ENCODE results near the gene SEMA3C.

SEMA3C gene

DNA sequence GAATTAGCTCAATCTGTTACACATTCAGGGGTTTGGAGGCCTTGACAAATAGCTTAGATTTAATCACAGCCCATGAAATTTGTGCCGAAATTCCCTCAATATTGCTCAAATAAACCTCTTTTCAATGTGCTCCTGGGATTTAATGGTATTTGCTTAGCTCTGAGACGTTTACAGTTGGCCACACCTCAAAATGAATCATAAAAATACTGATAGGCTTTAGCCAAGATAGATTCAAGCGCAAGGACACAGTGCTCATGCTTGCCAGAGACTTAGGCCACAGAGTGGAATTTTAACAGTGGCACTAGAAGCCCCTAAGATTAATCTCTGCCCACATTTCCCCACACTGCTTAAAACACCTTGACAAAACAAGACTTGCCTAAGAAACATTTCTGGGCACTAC, 2.3 kb upstream of the SEMA3C start:
- DNase-seq (ENCODE audit: low spot score): no peak
- H3K36me3 ChIP-seq (replicated peaks in 1 of 2; ENCODE audit: control insufficient read depth in 2 of 2, insufficient read depth in 2 of 2, low read length in 2 of 2): peaks cover 0 to under 1% of the 10 kb centered on the region in 2 donors
- peaks cover 0 to 2% (median 0%) of the 10 kb centered on the region in 3 experiments for H3K27me3 ChIP-seq (ENCODE audit: control insufficient read depth in 3 of 3, insufficient read depth in 3 of 3, low read depth in 1 of 3, low read length in 3 of 3)
- H3K79me1 ChIP-seq (ENCODE audit: low read depth, low read length): no peaks in the 10 kb centered on the region
- no peak overlapping the region for H3K23ac ChIP-seq (ENCODE audit: low read depth, low read length, poor library complexity)
- H3K4me1 ChIP-seq (ENCODE audit: control insufficient read depth in 2 of 2, insufficient read depth in 1 of 2, low read depth in 1 of 2, low read length in 2 of 2): peaks cover 2 to 6% of the 10 kb centered on the region in 2 donors
- H3K4me3 ChIP-seq (ENCODE audit: low read length in 2 of 2): no peak overlapping the region
- no peak overlapping the region for H3K27ac ChIP-seq (replicated peaks; ENCODE audit: low read length)
- no peak overlapping the region for H3K9ac ChIP-seq (ENCODE audit: low read depth, low read length, poor library complexity)
- H3K4me2 ChIP-seq (ENCODE audit: insufficient read depth, low read length, poor library complexity, severe bottlenecking): no peak overlapping the region
- no peaks in the 10 kb centered on the region for H3K9me3 ChIP-seq (replicated peaks in 1 of 2; ENCODE audit: control insufficient read depth in 2 of 2, insufficient read depth in 1 of 2, low read depth in 1 of 2, low read length in 2 of 2)
- H2AFZ ChIP-seq (ENCODE audit: low read length): no peak overlapping the region
- H2BK12ac ChIP-seq (ENCODE audit: low read length): no peak overlapping the region
- H4K8ac ChIP-seq (ENCODE audit: low read depth, low read length): no peak overlapping the region
- no CpG with 5 or more reads among the region's 3 CpGs for WGBS, 2 donors (ENCODE audit: extremely low coverage in 2 of 2, insufficient read length in 2 of 2, insufficient replicate concordance in 1 of 2)
- H3K14ac ChIP-seq (ENCODE audit: low read length): no peak overlapping the region
- no peak overlapping the region for H2BK5ac ChIP-seq (ENCODE audit: low read length)
- no peak overlapping the region for H3K18ac ChIP-seq (ENCODE audit: low read length)
- no peak overlapping the region for H2BK120ac ChIP-seq (ENCODE audit: low read depth, low read length)
- H2BK15ac ChIP-seq (ENCODE audit: low read length): no peak overlapping the region
- no peak overlapping the region for H3K4ac ChIP-seq (ENCODE audit: low read length)
- no peak overlapping the region for H2AK5ac ChIP-seq (ENCODE audit: low read depth, low read length)
- H4K91ac ChIP-seq (ENCODE audit: low read depth, low read length, poor library complexity): no peak overlapping the region

DNA sequence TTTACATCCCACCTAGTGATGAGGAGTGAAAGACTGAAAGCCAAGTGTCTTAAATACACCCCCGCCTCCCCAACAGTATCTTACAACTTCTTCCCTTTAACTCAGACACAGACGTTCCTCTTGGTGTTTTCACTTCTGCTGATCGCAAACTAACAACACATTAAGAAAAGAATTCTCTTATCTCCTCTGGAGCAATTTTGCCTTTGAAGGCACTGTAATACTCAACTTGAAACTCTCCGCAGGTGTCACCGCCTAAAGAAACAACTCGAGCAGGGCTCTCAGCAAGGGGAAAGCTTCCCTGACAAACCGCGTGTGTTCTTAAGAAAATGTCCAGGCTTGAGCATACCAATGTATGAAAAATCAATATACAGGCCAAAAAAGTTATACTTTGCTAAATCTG, 452 bp downstream of the SEMA3C start:
- Histone ChIP-seq H4K91ac (ENCODE audit: low read depth, low read length, poor library complexity) (no peak overlapping the region), H2BK15ac (ENCODE audit: low read length) (no peak overlapping the region), H2BK12ac (ENCODE audit: low read length) (no peak overlapping the region), H3K79me1 (ENCODE audit: low read depth, low read length) (no peaks in the 10 kb centered on the region), H3K14ac (ENCODE audit: low read length) (no peak overlapping the region), H2AK5ac (ENCODE audit: low read depth, low read length) (no peak overlapping the region), H4K8ac (ENCODE audit: low read depth, low read length) (no peak overlapping the region), H2AFZ (ENCODE audit: low read length) (peak overlapping the region; percentile 81), H3K4ac (ENCODE audit: low read length) (no peak overlapping the region), H3K9ac (ENCODE audit: low read depth, low read length, poor library complexity) (no peak overlapping the region), H3K36me3 (replicated peaks in 1 of 2; ENCODE audit: control insufficient read depth in 2 of 2, insufficient read depth in 2 of 2, low read length in 2 of 2) (peaks cover 0 to 23% of the 10 kb centered on the region in 2 donors), H3K4me2 (ENCODE audit: insufficient read depth, low read length, poor library complexity, severe bottlenecking) (peak overlapping the region; percentile 62), H2BK5ac (ENCODE audit: low read length) (no peak overlapping the region), H3K23ac (ENCODE audit: low read depth, low read length, poor library complexity) (no peak overlapping the region), H2BK120ac (ENCODE audit: low read depth, low read length) (no peak overlapping the region), H3K18ac (ENCODE audit: low read length) (no peak overlapping the region), H3K27ac (replicated peaks; ENCODE audit: low read length) (peak overlapping the region; percentile 63), H3K27me3 (ENCODE audit: control insufficient read depth in 3 of 3, insufficient read depth in 3 of 3, low read depth in 1 of 3, low read length in 3 of 3) (peaks cover 0 to 2% (median 0%) of the 10 kb centered on the region in 3 experiments), H3K9me3 (replicated peaks in 1 of 2; ENCODE audit: control insufficient read depth in 2 of 2, insufficient read depth in 1 of 2, low read depth in 1 of 2, low read length in 2 of 2) (peaks cover 0 to 2% of the 10 kb centered on the region in 2 donors), H3K4me3 (ENCODE audit: low read length in 2 of 2) (peak overlapping the region; percentile 56 to 76), H3K4me1 (ENCODE audit: control insufficient read depth in 2 of 2, insufficient read depth in 1 of 2, low read depth in 1 of 2, low read length in 2 of 2) (peaks cover 2 to 6% of the 10 kb centered on the region in 2 donors)
- no CpG with 5 or more reads among the region's 8 CpGs for WGBS, 2 donors (ENCODE audit: extremely low coverage in 2 of 2, insufficient read length in 2 of 2, insufficient replicate concordance in 1 of 2)
- peak; percentile 20 for DNase-seq (ENCODE audit: low spot score)

DNA sequence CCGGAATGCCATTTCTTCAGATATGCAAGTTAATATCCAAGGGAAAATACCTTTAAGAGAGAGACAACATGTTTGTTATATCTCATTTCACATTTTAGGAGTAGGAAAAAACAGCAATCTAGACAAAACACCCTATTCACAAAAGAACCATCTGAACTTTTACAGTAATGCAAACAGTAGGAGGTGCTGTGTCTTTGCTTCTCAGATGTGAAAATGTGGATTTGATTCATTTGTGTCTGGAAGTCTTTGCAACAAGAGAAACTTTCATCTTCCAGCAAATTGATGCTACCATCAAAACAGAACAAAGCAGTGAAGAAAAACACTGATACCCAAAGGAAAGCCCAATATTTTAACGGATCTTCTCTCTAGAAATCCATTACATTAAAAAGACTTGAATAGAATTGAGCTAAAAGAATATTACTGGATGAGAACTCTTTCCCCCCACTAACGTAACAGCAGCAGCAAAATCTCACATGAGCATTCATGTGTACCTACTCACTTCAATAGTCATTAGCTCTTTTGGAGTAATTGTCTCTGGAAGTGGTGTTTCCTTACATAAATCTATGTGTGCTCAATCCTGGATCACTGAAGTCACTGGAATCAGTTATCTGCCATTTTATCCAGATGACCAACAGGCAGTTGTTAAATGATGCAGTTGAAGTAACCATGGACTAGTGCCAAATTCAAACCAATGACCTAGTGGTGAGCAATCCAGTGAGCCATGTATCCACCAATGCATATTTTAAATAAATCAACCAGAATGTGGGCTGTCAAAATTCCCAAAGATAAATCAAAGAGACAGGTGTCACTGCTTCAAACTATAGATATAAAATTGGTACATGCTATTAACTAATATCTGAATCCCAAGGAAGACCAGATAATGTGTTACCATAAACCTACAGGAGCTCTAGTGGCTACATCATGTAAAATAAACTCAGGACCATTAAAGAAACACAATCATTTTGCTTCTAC, 1.8 kb downstream of the SEMA3C start:
- H2BK5ac ChIP-seq (ENCODE audit: low read length): no peak overlapping the region
- no peak overlapping the region for H3K4me2 ChIP-seq (ENCODE audit: insufficient read depth, low read length, poor library complexity, severe bottlenecking)
- no peak overlapping the region for H2BK15ac ChIP-seq (ENCODE audit: low read length)
- H4K8ac ChIP-seq (ENCODE audit: low read depth, low read length): no peak overlapping the region
- H3K27me3 ChIP-seq (ENCODE audit: control insufficient read depth in 3 of 3, insufficient read depth in 3 of 3, low read depth in 1 of 3, low read length in 3 of 3): peaks cover 0 to 2% (median 0%) of the 10 kb centered on the region in 3 experiments
- no peak overlapping the region for H2AFZ ChIP-seq (ENCODE audit: low read length)
- no peak overlapping the region for H2AK5ac ChIP-seq (ENCODE audit: low read depth, low read length)
- peaks cover 0 to 23% of the 10 kb centered on the region in 2 donors for H3K36me3 ChIP-seq (replicated peaks in 1 of 2; ENCODE audit: control insufficient read depth in 2 of 2, insufficient read depth in 2 of 2, low read length in 2 of 2)
- no peak overlapping the region for H3K18ac ChIP-seq (ENCODE audit: low read length)
- H2BK120ac ChIP-seq (ENCODE audit: low read depth, low read length): no peak overlapping the region
- H3K27ac ChIP-seq (replicated peaks; ENCODE audit: low read length): no peak overlapping the region
- H3K9ac ChIP-seq (ENCODE audit: low read depth, low read length, poor library complexity): no peak overlapping the region
- peaks cover 0 to 7% of the 10 kb centered on the region in 2 donors for H3K9me3 ChIP-seq (replicated peaks in 1 of 2; ENCODE audit: control insufficient read depth in 2 of 2, insufficient read depth in 1 of 2, low read depth in 1 of 2, low read length in 2 of 2)
- H3K4ac ChIP-seq (ENCODE audit: low read length): no peak overlapping the region
- no peak for DNase-seq (ENCODE audit: low spot score)
- H3K4me3 ChIP-seq (ENCODE audit: low read length in 2 of 2): peak overlapping the region in 1 of 2 donors; percentile 56
- H2BK12ac ChIP-seq (ENCODE audit: low read length): no peak overlapping the region
- H3K79me1 ChIP-seq (ENCODE audit: low read depth, low read length): no peaks in the 10 kb centered on the region
- no peak overlapping the region for H3K23ac ChIP-seq (ENCODE audit: low read depth, low read length, poor library complexity)
- no CpG with 5 or more reads among the region's 3 CpGs for WGBS, 2 donors (ENCODE audit: extremely low coverage in 2 of 2, insufficient read length in 2 of 2, insufficient replicate concordance in 1 of 2)
- no peak overlapping the region for H3K14ac ChIP-seq (ENCODE audit: low read length)
- no peak overlapping the region for H4K91ac ChIP-seq (ENCODE audit: low read depth, low read length, poor library complexity)
- H3K4me1 ChIP-seq (ENCODE audit: control insufficient read depth in 2 of 2, insufficient read depth in 1 of 2, low read depth in 1 of 2, low read length in 2 of 2): peaks cover 2 to 6% of the 10 kb centered on the region in 2 donors

DNA sequence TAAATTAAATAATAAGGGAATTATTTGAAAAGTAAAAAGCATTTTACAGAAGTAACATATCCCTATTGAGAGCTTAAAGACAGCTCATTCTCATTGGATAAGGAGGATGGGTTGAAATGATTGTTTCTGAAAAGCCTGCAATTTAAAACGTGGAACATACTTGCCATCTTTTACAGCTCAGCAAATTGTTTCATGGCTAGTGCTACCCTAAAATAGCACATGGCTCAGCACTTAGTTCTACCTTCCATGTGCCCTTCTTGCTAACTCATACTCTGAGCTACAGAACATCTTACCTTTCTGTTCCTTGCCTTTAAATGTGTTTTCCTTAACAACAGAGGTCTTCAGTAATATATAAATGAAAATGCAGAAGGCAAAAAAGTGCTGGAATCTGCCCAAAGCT, 8.6 kb downstream of the SEMA3C start:
- WGBS, 2 donors (ENCODE audit: extremely low coverage in 2 of 2, insufficient read length in 2 of 2, insufficient replicate concordance in 1 of 2): no CpG with 5 or more reads among the region's 1 CpG
- Histone ChIP-seq H2AFZ (ENCODE audit: low read length) (no peak overlapping the region), H3K27me3 (ENCODE audit: control insufficient read depth in 3 of 3, insufficient read depth in 3 of 3, low read depth in 1 of 3, low read length in 3 of 3) (no peaks in the 10 kb centered on the region), H4K91ac (ENCODE audit: low read depth, low read length, poor library complexity) (no peak overlapping the region), H2BK12ac (ENCODE audit: low read length) (no peak overlapping the region), H2BK15ac (ENCODE audit: low read length) (no peak overlapping the region), H2BK120ac (ENCODE audit: low read depth, low read length) (no peak overlapping the region), H2BK5ac (ENCODE audit: low read length) (no peak overlapping the region), H3K9ac (ENCODE audit: low read depth, low read length, poor library complexity) (no peak overlapping the region), H3K4me2 (ENCODE audit: insufficient read depth, low read length, poor library complexity, severe bottlenecking) (no peak overlapping the region), H3K23ac (ENCODE audit: low read depth, low read length, poor library complexity) (no peak overlapping the region), H3K18ac (ENCODE audit: low read length) (no peak overlapping the region), H3K27ac (replicated peaks; ENCODE audit: low read length) (no peak overlapping the region), H3K4ac (ENCODE audit: low read length) (no peak overlapping the region), H3K4me3 (ENCODE audit: low read length in 2 of 2) (no peak overlapping the region), H2AK5ac (ENCODE audit: low read depth, low read length) (no peak overlapping the region), H3K14ac (ENCODE audit: low read length) (no peak overlapping the region), H3K79me1 (ENCODE audit: low read depth, low read length) (no peaks in the 10 kb centered on the region), H4K8ac (ENCODE audit: low read depth, low read length) (no peak overlapping the region), H3K36me3 (replicated peaks in 1 of 2; ENCODE audit: control insufficient read depth in 2 of 2, insufficient read depth in 2 of 2, low read length in 2 of 2) (peaks cover 0 to 15% of the 10 kb centered on the region in 2 donors), H3K9me3 (replicated peaks in 1 of 2; ENCODE audit: control insufficient read depth in 2 of 2, insufficient read depth in 1 of 2, low read depth in 1 of 2, low read length in 2 of 2) (peaks cover 0 to 7% of the 10 kb centered on the region in 2 donors), H3K4me1 (ENCODE audit: control insufficient read depth in 2 of 2, insufficient read depth in 1 of 2, low read depth in 1 of 2, low read length in 2 of 2) (peaks cover 2 to 11% of the 10 kb centered on the region in 2 donors)
- DNase-seq (ENCODE audit: low spot score): no peak
